Mucosa of stomach (tissue), 1 donor: Measurements from ENCODE around the gene MYBPC3.

Experiments used
- H3K27me3 ChIP-seq: one replicate; pipeline ENCODE4 v1.7.0; 2013; ENCODE audit warnings: mild to moderate bottlenecking, low read length; ENCODE audit not compliant: control insufficient read depth, insufficient read depth
- H3K36me3 ChIP-seq: one replicate; pipeline ENCODE4 v1.7.0; 2013; ENCODE audit warnings: low read length; ENCODE audit not compliant: control insufficient read depth, insufficient read depth
- H3K4me1 ChIP-seq: one replicate; pipeline ENCODE4 v1.7.0; 2013; ENCODE audit warnings: mild to moderate bottlenecking, low read length; ENCODE audit not compliant: control insufficient read depth, insufficient read depth
- H3K4me3 ChIP-seq: one replicate; pipeline ENCODE4 v1.7.0; 2013; ENCODE audit warnings: low read length
- H3K9ac ChIP-seq: one replicate; pipeline ENCODE4 v1.7.0; 2013; ENCODE audit warnings: mild to moderate bottlenecking, low read length, moderate library complexity
- H3K9me3 ChIP-seq: one replicate; pipeline ENCODE4 v1.7.0; 2013; ENCODE audit warnings: mild to moderate bottlenecking, low read length, moderate library complexity; ENCODE audit not compliant: control insufficient read depth
- donor health status: Pancreatic carcinoma.

Gene MYBPC3

GRCh38 chr11:47282462-47282861 lies 70.0 kb downstream of the MYBPC3 start:
- no peaks in the 10 kb centered on the region for H3K9me3 ChIP-seq
- H3K27me3 ChIP-seq: no peaks in the 10 kb centered on the region
- no peaks in the 10 kb centered on the region for H3K4me1 ChIP-seq
- H3K4me3 ChIP-seq: no peak overlapping the region
- H3K9ac ChIP-seq: no peak overlapping the region
- H3K36me3 ChIP-seq: peaks cover 17% of the 10 kb centered on the region
